HCT116 (cell line): ENCODE data around the gene MTM1. TPM values are rescaled to one million over a fixed set of nuclear protein-coding genes. Genes with fewer than 3 reads are reported as not detected.

Experiments used
- ATAC-seq: fragments of 200-7000 bp; cut with Tn5 transposase; 2 replicates; pipeline ENCODE4 v1.9.1; 2020; ENCODE audit warnings: mild to moderate bottlenecking, moderate library complexity
- BruUV-seq: library from RNA; stranded (reverse); fragments of 400-500 nt; replicated peaks from 2 replicates; lab custom pipeline; 2021; lab: Mats Ljungman, UMichigan
- CTCF ChIA-PET: fragments of 300-600 bp; sonication (Branson Sonifier 250); formaldehyde crosslinking; loops from one replicate; lab custom pipeline; 2021; ENCODE audit warnings: antibody characterized with exemption; lab: Charles Lee
- POLR2A ChIA-PET: fragments of 300-600, 350-600 bp; sonication (Branson Sonifier 250); formaldehyde crosslinking; loops from one replicate; lab custom pipeline; 2021; ENCODE audit warnings: antibody characterized with exemption; lab: Charles Lee
- RAD21 ChIA-PET, 2 experiments: fragments of 300-600 bp; sonication (Branson Sonifier 250); formaldehyde crosslinking; loops; one replicate each; lab custom pipeline; 2023; ENCODE audit warnings: low total read pairs in 2 of 2; ENCODE audit not compliant: uncharacterized antibody in 2 of 2, unreplicated experiment in 2 of 2, low non-redundant PET in 1 of 2; lab: Charles Lee
- DNase-seq: peaks from one replicate; pipeline ENCODE4 v3.0.0-alpha.2; 2010; ENCODE audit warnings: low read depth, low spot score
- H2AFZ ChIP-seq: fragments of 200-600 bp; shearing (Covaris generic), sonication (generic); 2 replicates; pipeline ENCODE4 v1.6.1; 2017; ENCODE audit warnings: low read depth, mixed run types, mixed read lengths, antibody characterized with exemption, low read length; ENCODE audit not compliant: poor library complexity, severe bottlenecking
- H3K27ac ChIP-seq: 2 replicates; pipeline ENCODE4 v1.5.1; 2012; ENCODE audit warnings: low read depth, low read length
- H3K27me3 ChIP-seq: fragments of 200-600 bp; sonication (generic); 2 replicates; pipeline ENCODE4 v1.6.1; 2016; ENCODE audit warnings: mixed run types, low read length, mixed read lengths; ENCODE audit not compliant: insufficient read depth
- H3K36me3 ChIP-seq, 2 experiments: fragments of 200-500 bp in 1 of 2; fragments of 200-600 bp in 1 of 2; sonication (Bioruptor generic) in 1 of 2; sonication (generic) in 1 of 2; 2 replicates each; pipeline versions ENCODE4 v1.5.1 to v1.6.1; 2014 to 2016; ENCODE audit warnings: low read length in 2 of 2, inconsistent platforms in 1 of 2, mixed read lengths in 1 of 2, mixed run types in 1 of 2; ENCODE audit not compliant: insufficient read depth in 2 of 2, control insufficient read depth in 1 of 2
- H3K4me1 ChIP-seq, 2 experiments: fragments of 200-600 bp in 1 of 2; sonication (generic) in 1 of 2; 2 replicates each; pipeline versions ENCODE4 v1.5.1 to v1.6.1; 2012 to 2017; ENCODE audit warnings: low read length in 2 of 2, inconsistent platforms in 1 of 2, mild to moderate bottlenecking in 1 of 2, mixed read lengths in 1 of 2, mixed run types in 1 of 2, moderate library complexity in 1 of 2; ENCODE audit not compliant: insufficient read depth in 2 of 2, control insufficient read depth in 1 of 2
- H3K4me2 ChIP-seq: fragments of 200-600 bp; sonication (generic); 2 replicates; pipeline ENCODE4 v1.6.1; 2017; ENCODE audit warnings: mixed run types, low read length, mixed read lengths
- H3K4me3 ChIP-seq, 2 experiments: fragments of 200-600 bp in 1 of 2; sonication (generic) in 1 of 2; replicated peaks in 1 of 2; 2 replicates each; pipeline ENCODE4 v1.5.1; 2011 to 2016; ENCODE audit warnings: low read length in 2 of 2, control low read depth in 1 of 2, low read depth in 1 of 2, mild to moderate bottlenecking in 1 of 2, mixed read lengths in 1 of 2, mixed run types in 1 of 2
- H3K79me2 ChIP-seq: fragments of 200-600 bp; sonication (generic); 2 replicates; pipeline ENCODE4 v1.6.1; 2017; ENCODE audit warnings: mild to moderate bottlenecking, mixed run types, low read length, moderate library complexity, mixed read lengths; ENCODE audit not compliant: insufficient read depth
- H3K9ac ChIP-seq: fragments of 200-600 bp; sonication (generic); 2 replicates; pipeline ENCODE4 v1.6.1; 2016; ENCODE audit warnings: low read length, mixed read lengths
- H3K9me2 ChIP-seq: fragments of 200-600 bp; sonication (generic), shearing (Covaris generic); 2 replicates; pipeline ENCODE4 v1.6.1; 2017; ENCODE audit warnings: mixed run types, mild to moderate bottlenecking, moderate library complexity; ENCODE audit not compliant: insufficient read depth
- H3K9me3 ChIP-seq, 2 experiments: fragments of 200-500 bp in 1 of 2; fragments of 200-600 bp in 1 of 2; sonication (Bioruptor generic) in 1 of 2; sonication (generic) in 1 of 2; 2 replicates each; pipeline ENCODE4 v1.6.1; 2014 to 2017; ENCODE audit warnings: low read length in 2 of 2, mixed read lengths in 2 of 2, inconsistent platforms in 1 of 2, low read depth in 1 of 2, mild to moderate bottlenecking in 1 of 2, mixed run types in 1 of 2, moderate library complexity in 1 of 2; ENCODE audit not compliant: control insufficient read depth in 1 of 2, insufficient read depth in 1 of 2
- H4K20me1 ChIP-seq: fragments of 200-600 bp; sonication (generic), shearing (Covaris generic); 2 replicates; pipeline ENCODE4 v1.6.1; 2017; ENCODE audit warnings: mixed run types, mild to moderate bottlenecking, moderate library complexity; ENCODE audit not compliant: insufficient read depth
- EZH2 ChIP-seq: fragments of 200-600 bp; sonication (generic); IDR thresholded peaks from 2 replicates; pipeline ENCODE4 v1.6.1; 2017; ENCODE audit warnings: antibody characterized with exemption, mixed run types
- FOSL1 ChIP-seq: IDR thresholded peaks from 2 replicates; pipeline ENCODE4 v1.6.1; 2012; ENCODE audit warnings: low read depth
- RAD21 ChIP-seq: IDR thresholded peaks from 2 replicates; pipeline ENCODE4 v1.6.1; 2012; ENCODE audit warnings: low read depth, mild to moderate bottlenecking
- SIN3A ChIP-seq: IDR thresholded peaks from 2 replicates; pipeline ENCODE4 v1.6.1; 2012; ENCODE audit warnings: low read depth
- ZNF274 ChIP-seq: fragments of 200-500 bp; sonication (Bioruptor generic); IDR thresholded peaks from 2 replicates; pipeline ENCODE4 v1.6.1; 2014; ENCODE audit warnings: mild to moderate bottlenecking, low read depth, low read length, inconsistent platforms
- intact Hi-C: fragments of 100-400 bp; cut with micrococcal nuclease; formaldehyde crosslinking; loops from 2 replicates; pipeline ENCODE4 v1.10.0; 2022
- total RNA-seq: library from RNA; stranded (reverse); gene quantifications from one replicate; pipeline ENCODE4 v1.2.1, GENCODE V29; 2021; ENCODE audit not compliant: unreplicated experiment
- TF ChIP-seq, protein P1 (sequence below): IDR thresholded peaks from 2 replicates; pipeline ENCODE4 v1.6.1; 2012
- TF ChIP-seq, protein P2 (sequence below): IDR thresholded peaks from 2 replicates; pipeline ENCODE4 v1.6.1; 2012; ENCODE audit warnings: low read depth

The MTM1 gene
- total RNA-seq, 1 experiment from 2014 or later: 6.5 TPM

DNA sequence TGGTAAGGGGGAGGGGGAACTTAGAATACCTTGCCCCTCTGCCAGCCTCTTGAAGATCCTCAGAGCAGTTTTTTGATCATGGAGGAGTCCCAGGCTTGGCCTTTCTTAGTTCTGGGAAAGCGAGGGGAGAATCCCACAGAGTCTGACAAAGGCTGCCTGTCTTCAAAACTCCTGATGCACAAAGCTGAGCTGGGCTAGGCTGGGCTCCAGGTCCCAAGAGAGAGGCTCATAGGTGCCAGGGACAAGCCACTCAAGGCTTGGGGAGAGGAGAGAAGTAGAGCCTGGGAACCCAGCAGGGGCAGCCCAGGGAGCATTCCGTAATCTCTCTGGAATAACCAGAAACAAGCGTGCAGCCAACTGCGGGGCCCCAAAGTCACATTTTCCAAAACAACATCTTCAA lies 37.0 kb upstream of the MTM1 start:
- CTCF ChIA-PET: no interaction called here
- Histone ChIP-seq H3K27me3 (no peaks in the 10 kb centered on the region), H2AFZ (no peak overlapping the region), H3K36me3 (no peaks in the 10 kb centered on the region), H3K9me3 (no peaks in the 10 kb centered on the region), H3K4me1 (peaks cover 0 to 8% of the 10 kb centered on the region in 2 experiments; a peak in 2 of 4 replicates), H4K20me1 (no peaks in the 10 kb centered on the region), H3K27ac (no peak overlapping the region), H3K9ac (no peak overlapping the region), H3K4me2 (no peak overlapping the region), H3K79me2 (no peaks in the 10 kb centered on the region), H3K9me2 (no peaks in the 10 kb centered on the region), H3K4me3 (no peak overlapping the region)
- intact Hi-C loops: no loop called here
- ATAC-seq (no peak), DNase-seq (no peak)
- TF ChIP-seq SIN3A (no peak), ZNF274 (no peak), RAD21 (no peak)
- TF ChIP-seq, protein P1, sequence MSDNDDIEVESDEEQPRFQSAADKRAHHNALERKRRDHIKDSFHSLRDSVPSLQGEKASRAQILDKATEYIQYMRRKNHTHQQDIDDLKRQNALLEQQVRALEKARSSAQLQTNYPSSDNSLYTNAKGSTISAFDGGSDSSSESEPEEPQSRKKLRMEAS: no peak
- POLR2A ChIA-PET: no interaction called here
- RAD21 ChIA-PET: no interaction called here
- no TSS peak for BruUV-seq

DNA sequence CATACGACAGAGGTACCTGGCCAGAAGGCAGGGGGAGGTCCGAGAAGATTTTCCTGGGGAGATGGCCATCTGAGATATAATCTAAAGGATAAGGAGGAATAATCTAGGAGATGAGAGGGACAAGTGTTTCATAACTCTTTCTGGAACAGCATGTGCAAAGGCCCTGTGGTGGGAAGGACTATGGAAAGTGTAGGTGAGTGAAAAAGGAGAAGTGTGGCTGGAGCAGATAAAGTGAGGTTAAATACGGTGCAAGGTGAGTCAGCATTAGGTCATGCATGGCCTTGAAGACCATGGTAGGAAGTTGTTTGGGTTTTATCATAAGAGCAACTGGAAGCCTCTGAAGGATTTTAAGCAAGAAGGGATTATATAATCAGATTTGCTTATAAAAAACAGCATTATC lies 34.6 kb upstream of the MTM1 start:
- BruUV-seq: no TSS peak
- no peak for DNase-seq
- intact Hi-C loops: no loop called here

More for the DNA sequence above, 34.6 kb upstream of the MTM1 start:
- TF ChIP-seq, protein P2, sequence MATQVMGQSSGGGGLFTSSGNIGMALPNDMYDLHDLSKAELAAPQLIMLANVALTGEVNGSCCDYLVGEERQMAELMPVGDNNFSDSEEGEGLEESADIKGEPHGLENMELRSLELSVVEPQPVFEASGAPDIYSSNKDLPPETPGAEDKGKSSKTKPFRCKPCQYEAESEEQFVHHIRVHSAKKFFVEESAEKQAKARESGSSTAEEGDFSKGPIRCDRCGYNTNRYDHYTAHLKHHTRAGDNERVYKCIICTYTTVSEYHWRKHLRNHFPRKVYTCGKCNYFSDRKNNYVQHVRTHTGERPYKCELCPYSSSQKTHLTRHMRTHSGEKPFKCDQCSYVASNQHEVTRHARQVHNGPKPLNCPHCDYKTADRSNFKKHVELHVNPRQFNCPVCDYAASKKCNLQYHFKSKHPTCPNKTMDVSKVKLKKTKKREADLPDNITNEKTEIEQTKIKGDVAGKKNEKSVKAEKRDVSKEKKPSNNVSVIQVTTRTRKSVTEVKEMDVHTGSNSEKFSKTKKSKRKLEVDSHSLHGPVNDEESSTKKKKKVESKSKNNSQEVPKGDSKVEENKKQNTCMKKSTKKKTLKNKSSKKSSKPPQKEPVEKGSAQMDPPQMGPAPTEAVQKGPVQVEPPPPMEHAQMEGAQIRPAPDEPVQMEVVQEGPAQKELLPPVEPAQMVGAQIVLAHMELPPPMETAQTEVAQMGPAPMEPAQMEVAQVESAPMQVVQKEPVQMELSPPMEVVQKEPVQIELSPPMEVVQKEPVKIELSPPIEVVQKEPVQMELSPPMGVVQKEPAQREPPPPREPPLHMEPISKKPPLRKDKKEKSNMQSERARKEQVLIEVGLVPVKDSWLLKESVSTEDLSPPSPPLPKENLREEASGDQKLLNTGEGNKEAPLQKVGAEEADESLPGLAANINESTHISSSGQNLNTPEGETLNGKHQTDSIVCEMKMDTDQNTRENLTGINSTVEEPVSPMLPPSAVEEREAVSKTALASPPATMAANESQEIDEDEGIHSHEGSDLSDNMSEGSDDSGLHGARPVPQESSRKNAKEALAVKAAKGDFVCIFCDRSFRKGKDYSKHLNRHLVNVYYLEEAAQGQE: no peak
- TF ChIP-seq FOSL1 (0 out of 2 replicates have a peak, but pooled peaks have one; percentile 25), EZH2 (no peak)
- TF ChIP-seq, all 23 proteins: peak for 1
- ATAC-seq: no peak; the same call in 1 of the 2 replicates
- Histone ChIP-seq H4K20me1 (no peaks in the 10 kb centered on the region), H3K9me2 (no peaks in the 10 kb centered on the region), H3K9ac (no peak overlapping the region), H3K27me3 (no peaks in the 10 kb centered on the region), H2AFZ (no peak overlapping the region), H3K36me3 (no peaks in the 10 kb centered on the region), H3K79me2 (no peaks in the 10 kb centered on the region), H3K27ac (no peak overlapping the region), H3K4me2 (no peak overlapping the region), H3K4me3 (no peak overlapping the region), H3K4me1 (peaks cover 0 to 8% of the 10 kb centered on the region in 2 experiments; a peak in 2 of 4 replicates), H3K9me3 (no peaks in the 10 kb centered on the region)
- ChIA-PET CTCF (no interaction called here), RAD21 (no interaction called here), POLR2A (no interaction called here)
